Esophagus muscularis mucosa (tissue), 3 donors: ENCODE measurements around the gene AKR1C3.

ENCODE experiments used
- CTCF ChIP-seq, 3 experiments: fragments of 200-600 bp in 2 of 3; fragments of 450-650 bp in 1 of 3; sonication (generic) in 2 of 3; IDR thresholded peaks; one replicate each; pipeline ENCODE4 v1.5.1; 2017 to 2019; ENCODE audit warnings: antibody characterized with exemption in 3 of 3, mild to moderate bottlenecking in 2 of 3, moderate library complexity in 1 of 3
- POLR2A ChIP-seq: fragments of 450-650 bp; IDR thresholded peaks from one replicate; pipeline ENCODE4 v1.6.1; 2017; ENCODE audit warnings: antibody characterized with exemption, moderate library complexity, mild to moderate bottlenecking, low read depth
- POLR2AphosphoS5 ChIP-seq, 2 donors: sonication (generic); formaldehyde crosslinking; IDR thresholded peaks; one replicate each; pipeline ENCODE4 v1.6.1; 2017; ENCODE audit warnings: antibody characterized with exemption in 2 of 2

- TF ChIP-seq POLR2AphosphoS5 (IDR thresholded peaks at IDR 0.05): no peak
- TF ChIP-seq CTCF (IDR thresholded peaks at IDR 0.05): no peak
- no peak for TF ChIP-seq POLR2A
These were observed 5.4 kb upstream of the AKR1C3 start for GRCh38 chr10:5088703-5089261.
